CMK (cell line): ENCODE data around the gene RIMKLB.
A peak's percentile ranks its signal among the peaks of the same experiment; 100 is the strongest.
"Not testable (repeated sequence)": the region's sequence is repeated elsewhere in the genome, so short reads cannot be mapped to it uniquely, and the experiment has no call there.

ENCODE experiments used
- DNase-seq: peaks from one replicate; pipeline ENCODE4 v3.0.0-alpha.2; 2010; ENCODE audit warnings: low read depth

Gene RIMKLB

DNA sequence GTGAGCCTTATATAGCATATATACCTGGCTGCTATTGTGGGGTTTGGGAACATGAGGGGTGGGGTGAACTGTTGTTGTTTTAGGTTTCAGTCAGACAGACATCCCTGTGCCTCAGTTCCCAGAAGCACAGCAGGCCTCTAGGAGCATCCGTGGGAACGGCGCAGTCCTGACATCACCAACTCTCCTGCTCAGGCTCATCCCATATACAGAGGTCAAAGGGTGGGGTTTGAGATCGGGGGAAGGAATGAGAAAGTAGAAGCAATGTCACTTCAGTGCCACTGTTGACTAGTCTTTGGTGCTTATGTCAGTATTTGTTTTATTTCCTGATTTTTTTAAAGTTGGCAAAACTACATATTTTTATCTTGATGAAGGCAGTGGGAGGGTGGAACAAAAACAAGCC, 81.5 kb downstream of the RIMKLB start:
- DNase-seq, result no peak

DNA sequence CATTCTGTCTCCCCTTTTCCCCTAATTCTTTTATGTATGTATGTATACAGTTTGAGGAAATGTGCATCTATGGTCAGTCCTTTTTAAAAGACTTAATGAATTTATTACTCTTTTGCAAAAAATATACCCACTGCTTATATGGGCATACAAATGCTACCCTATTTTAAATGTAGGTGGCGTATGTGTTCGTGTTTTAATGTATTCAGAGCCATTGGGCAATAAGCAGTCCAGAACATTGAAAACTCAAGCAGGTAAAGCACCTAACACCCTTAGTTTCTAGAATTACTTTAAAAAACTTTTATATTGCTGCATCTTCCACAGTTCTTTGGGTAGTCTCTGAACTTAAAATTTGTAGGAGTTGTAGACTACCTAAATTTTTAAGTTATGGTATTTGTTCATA, 82.1 kb downstream of the RIMKLB start:
- DNase-seq, result no peak

DNA sequence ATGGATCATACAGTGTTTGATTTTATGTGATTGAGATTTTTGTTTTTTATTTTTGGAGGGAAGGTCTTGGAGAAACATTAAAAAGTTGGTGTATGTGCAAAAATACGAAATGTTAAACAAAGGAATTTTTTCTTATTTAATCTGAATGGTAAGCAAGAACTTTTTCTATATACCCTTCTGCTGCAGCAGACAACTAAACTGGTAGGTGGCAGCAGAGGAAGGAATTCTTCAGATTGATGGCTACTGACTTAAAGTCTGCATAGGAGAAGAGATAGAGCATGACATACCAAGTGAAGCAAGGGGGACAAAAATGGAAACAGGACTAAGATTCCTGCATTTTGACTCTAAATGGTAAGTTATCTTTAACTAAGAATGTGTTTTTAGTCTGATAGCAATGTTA, 82.6 kb downstream of the RIMKLB start:
- DNase-seq, result peak; percentile 14

DNA sequence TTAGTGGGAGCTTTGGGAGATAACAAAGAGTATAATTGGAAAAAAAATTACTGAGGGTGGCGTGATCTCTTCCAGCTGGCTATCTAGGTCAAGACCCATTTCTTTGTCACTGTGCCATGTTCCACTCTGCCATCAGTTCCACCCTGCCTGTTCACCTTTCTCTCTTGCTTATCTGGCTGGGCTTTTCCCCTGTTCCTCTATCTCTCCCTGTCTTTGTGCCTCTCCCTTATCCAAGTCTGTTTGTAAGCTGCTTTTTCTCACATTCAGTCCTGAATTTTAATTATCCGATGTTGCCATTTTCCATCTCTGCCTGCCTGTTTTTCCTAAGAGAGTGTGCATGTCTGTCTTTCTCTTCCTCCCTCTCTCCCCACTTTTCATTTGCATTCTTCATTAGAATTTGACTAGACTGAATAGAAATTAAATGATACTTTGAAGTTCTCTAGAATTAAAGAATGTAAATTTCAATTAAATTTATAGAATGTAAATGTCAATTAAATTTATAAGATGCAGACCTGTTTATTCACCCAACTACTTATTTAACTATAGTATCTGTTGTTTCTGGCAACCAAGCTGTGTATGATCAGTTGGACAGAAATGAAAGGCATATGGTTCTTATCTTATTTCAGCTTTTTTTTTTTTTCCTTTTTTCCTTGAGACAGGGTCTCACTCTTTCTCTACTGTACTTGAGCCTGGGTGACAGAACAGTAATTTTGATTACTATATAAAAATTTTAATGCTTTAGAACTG, 83.8 kb downstream of the RIMKLB start:
- no peak for DNase-seq

DNA sequence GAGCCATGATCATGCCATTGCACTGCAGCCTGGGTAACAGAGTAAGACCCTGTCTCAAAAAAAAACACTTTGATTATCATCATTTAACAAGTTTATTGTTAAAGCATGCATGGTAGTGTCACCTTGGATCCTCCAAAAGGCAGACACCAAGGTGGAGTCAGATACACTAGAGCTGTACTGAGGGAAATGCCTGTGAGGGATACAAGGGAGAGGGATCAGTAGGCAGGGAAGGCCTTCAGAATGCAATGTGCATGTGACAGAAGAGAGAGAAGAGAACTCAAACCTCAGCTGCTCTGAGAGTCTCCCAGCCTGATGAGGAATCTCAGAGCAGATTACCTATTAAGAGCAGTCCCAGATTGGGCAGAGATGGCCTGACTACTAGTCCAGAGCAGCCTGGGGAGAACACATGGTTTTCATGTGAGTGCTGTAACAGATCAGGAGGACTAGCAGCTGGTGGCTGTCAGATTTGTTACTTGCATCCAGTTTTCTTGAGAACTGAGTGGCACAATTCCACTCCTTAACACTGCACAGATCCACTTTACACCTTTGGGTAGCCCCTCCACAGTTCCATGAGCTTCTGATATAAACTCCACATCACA, 86.6 kb downstream of the RIMKLB start:
- no peak for DNase-seq

DNA sequence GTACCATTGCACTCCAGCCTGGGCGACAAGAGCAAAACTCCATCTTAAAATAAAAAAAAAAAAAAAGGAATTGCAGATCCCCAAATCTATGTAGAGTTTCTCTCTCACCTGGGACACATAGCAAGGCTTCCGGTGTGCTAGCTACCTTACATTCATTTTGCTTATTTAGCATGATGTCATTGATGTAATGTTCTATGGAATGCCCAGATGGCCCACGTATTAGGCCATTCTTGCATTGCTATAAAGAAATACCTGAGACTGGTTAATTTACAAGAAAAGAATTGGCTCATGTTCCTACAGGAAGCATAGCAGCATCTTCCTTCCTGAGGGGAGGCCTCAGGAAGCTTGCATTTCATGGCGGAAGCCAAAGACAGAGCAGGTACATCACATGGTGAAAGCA, 87.7 kb downstream of the RIMKLB start:
- DNase-seq, result no peak

DNA sequence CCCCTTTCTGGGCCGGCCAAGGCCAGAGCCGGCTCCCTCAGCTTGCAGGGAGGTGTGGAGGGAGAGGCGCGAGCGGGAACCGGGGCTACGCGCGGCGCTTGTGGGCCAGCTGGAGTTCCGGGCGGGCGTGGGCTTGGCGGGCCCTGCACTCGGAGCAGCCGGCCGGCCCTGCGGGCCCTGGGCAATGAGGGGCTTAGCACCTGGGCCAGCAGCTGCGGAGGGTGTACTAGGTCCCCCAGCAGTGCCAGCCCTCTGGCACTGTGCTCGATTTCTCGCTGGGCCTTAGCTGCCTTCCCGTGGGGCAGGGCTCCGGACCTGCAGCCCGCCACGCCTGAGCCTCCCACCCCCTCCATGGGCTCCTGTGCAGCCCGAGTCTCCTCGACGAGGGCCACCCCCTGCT, 89.4 kb downstream of the RIMKLB start:
- DNase-seq, result not testable (repeated sequence)

DNA sequence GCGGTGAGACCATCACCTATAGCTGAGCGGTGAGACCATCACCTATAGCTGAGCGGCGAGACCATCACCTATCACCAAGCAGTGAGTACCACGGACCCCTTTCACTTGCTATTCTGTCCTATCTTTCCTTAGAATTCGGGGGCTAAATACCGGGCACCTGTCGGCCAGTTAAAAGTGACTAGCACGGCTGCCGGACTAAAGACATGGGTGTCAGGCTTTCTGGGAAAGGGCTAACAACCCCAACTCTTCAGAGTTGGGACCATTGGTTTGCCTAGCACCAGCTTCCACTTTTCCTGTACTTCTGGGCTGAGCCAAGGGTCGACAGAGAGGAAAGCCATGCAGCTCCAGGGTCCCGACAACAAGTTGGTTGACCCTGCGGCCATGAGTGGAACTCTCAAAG, 90.9 kb downstream of the RIMKLB start:
- not testable (repeated sequence) for DNase-seq

DNA sequence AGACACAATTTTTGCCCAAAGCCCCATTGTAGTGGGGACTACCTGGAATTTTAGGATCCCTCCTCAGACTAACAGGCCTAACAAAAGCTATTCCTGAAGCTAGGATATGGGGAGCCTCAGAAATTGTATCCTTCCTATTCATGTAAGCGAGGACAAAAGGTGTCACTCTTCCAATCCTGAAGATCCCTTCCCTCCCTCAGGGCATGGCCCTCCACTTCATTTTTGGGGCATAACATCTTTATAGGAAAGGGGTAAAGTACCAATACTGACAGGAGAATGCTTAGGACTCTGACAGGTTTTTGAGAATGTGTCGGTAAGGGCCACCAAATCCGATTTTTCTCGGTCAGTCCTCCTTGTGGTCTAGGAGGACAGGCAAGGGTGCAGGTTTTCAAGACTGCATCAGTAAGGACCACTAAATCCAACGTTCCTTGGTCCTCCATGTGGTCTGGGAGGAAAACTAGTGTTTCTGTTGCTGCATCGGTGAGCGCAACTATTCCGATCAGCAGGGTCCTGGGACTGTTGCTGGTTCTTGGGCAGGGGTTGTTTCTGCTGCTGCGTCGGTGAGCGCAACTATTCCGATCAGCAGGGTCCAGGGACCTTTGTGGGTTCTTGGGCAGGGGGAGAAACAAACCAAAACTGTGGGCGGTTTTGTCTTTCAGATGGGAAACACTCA, 91.7 kb downstream of the RIMKLB start:
- not testable (repeated sequence) for DNase-seq

DNA sequence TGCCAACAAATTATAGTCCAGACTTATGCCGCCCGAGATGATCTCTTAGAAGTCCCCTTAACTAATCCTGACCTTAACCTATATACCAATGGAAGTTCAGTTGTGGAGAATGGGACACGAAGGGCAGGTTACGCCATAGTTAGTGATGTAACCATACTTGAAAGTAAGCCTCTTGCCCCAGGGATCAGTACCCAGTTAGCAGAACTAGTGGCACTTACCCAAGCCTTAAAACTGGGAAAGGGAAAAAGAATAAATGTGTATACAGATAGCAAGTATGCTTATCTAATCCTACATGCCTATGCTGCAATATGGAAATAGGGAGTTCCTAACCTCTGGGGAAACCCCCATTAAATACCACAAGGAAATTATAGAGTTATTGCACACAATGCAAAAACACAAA, 95.4 kb downstream of the RIMKLB start:
- not testable (repeated sequence) for DNase-seq

DNA sequence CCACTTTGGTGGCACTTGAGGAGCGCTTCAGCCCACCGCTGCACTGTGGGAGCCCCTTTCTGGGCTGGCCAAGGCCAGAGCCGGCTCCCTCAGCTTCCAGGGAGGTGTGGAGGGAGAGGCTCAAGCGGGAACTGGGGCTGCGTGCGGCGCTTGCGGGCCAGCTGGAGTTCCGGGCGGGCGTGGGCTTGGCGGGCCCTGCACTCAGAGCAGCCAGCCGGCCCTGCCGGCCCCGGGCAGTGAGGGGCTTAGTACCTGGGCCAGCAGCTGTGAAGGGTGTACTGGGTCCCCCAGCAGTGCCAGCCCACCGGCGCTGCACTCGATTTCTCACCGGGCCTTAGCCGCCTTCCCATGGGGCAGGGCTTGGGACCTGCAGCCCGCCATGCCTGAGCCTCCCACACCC, 96.8 kb downstream of the RIMKLB start:
- not testable (repeated sequence) for DNase-seq

DNA sequence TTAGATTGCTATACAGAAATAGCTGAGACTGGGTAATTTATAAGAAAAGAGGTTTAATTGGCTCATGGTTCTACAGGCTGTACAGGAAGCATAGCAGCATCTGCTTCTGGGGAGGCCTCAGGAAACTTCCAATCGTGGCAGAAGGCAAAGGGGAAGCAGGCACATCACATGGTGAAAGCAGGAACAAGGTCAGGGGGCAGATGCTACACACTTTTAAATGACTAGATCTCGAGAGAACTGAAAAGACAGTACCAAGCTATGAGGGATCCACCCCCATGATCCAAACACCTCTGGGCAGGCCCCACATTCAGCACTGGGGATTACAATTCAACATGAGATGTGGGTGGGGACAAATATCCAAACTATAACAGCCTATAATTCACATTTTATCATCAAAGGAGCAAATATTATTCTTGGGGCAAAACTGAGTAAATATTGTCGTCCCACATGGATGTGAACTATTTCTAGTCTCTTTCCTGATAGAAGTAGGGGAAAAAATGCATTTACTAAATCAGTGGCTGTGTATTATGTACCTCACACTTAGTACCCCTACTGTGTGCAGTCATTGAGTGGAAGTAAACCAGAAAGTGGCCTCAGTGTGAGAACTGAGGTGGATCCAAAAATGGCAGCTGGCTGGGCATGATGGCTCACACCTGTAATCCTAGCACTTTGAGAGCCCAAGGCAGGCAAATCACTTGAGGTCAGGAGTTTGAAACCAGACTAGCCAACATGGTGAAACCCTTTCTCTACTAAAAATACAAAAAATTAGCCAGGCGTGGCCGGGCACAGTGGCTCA, 99.2 kb downstream of the RIMKLB start:
- DNase-seq, result no peak

DNA sequence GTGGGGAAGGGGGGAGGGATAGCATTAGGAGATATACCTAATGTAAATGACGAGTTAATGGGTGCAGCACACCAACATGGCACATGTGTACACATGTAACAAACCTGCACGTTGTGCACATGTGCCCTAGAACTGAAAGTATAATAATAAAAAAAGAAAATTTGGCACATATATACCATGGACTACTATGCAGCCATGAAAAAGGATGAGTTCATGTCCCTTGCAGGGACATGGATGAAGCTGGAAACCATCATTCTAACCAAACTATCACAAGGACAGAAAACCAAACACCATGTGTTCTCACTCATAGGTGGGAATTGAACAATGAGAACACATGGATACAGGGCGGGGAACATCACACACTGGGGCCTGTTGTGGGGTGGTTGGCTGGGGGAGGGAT, 103.4 kb downstream of the RIMKLB start:
- not testable (repeated sequence) for DNase-seq

DNA sequence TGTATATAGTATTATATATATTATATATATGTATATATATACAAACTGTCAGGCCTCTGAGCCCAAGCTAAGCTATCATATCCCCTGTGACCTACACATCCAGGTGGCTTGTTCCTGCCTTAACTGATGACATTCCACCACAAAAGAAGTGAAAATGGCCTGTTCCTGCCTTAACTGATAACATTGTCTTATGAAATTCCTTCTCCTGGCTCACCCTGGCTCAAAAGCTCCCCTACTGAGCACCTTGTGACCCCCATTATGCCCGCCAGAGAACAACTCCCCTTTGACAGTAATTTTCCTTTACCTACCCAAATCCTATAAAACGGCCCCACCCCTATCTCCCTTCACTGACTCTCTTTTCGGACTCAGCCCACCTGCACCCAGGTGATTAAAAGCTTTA, 107.0 kb downstream of the RIMKLB start:
- DNase-seq, result not testable (repeated sequence)

DNA sequence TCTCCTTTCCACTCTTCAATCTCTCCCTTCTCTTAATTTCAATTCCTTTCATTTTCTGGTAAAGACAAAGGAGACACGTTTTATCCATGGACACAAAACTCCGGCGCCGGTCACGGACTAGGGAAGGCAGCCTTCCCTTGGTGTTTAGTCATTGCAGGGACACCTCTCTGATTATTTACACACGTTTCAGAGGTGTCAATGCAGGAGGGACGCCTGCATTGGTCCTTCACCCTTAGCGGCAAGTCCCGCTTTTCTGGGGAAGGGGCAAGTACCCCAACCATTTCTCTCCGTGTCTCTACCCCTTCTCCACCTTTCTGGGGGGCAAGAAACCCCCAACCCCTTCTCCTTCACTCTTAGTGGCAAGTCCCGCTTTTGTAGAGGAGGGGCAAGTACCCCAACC, 107.7 kb downstream of the RIMKLB start:
- DNase-seq, result not testable (repeated sequence)

DNA sequence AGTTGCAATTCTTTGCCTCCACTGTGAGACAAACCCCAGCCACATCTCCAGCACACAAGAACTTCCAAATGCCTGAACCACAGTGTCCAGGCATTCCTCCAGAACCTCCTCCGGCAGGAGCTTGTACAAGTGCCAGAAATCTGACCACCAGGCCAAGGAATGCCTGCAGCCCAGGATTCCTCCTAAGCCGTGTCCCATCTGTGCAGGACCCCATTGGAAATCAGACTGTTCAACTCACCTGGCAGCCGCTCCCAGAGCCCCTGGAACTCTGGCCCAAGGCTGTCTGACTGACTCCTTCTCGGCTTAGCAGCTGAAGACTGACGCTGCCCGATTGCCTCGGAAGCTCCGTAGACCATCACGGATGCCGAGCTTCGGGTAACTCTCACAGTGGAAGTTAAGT, 109.3 kb downstream of the RIMKLB start:
- DNase-seq, result not testable (repeated sequence)

DNA sequence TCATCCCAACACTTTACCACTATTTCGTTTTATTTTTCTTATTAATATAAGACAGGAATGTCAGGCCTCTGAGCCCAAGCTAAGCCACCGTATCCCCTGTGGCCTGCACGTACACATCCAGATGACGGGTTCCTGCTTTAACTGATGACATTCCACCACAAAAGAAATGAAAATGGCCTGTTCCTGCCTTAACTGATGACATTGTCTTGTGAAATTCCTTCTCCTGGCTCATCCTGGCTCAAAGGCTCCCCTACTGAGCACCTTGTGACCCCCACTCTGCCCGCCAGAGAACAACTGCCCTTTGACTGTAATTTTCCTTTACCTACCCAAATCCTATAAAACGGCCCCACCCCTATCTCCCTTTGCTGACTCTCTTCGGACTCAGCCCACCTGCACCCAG, 112.3 kb downstream of the RIMKLB start:
- DNase-seq, result not testable (repeated sequence)

DNA sequence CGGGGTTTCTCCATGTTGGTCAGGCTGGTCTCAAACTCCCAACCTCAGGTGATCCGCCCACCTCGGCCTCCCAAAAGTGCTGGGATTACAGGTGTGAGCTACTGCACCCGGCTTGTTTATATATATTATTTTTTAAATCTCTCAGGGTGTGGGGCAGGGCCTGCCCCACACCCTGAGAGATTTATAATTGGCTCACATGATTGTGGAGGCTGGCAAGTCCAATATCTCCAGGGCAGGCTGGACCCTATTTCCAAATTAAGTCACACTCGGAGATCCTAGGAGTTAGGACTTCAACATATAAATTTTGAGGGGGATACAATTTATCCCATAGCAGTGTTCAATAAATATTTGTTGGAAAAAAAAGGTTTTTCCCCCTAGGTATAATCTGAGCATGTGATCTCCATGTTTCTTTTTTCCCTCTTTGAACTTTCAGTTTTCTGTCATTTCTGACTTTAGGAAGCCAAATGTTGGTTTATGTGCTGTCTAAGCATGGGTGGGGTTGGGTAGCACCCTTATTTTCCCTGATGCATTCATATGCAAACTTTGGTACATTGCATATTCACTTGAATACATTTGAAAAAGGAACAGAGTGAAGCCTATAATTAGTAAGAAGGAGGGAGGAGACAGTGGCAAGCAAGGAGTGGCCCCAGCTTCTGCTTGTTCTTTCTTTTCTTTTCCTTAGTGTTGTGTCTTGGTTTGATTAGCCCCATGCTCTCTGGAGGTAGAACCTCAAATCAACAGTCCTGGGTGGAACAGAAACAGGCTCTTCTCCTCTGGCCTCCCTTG, 116.0 kb downstream of the RIMKLB start:
- DNase-seq, result no peak

DNA sequence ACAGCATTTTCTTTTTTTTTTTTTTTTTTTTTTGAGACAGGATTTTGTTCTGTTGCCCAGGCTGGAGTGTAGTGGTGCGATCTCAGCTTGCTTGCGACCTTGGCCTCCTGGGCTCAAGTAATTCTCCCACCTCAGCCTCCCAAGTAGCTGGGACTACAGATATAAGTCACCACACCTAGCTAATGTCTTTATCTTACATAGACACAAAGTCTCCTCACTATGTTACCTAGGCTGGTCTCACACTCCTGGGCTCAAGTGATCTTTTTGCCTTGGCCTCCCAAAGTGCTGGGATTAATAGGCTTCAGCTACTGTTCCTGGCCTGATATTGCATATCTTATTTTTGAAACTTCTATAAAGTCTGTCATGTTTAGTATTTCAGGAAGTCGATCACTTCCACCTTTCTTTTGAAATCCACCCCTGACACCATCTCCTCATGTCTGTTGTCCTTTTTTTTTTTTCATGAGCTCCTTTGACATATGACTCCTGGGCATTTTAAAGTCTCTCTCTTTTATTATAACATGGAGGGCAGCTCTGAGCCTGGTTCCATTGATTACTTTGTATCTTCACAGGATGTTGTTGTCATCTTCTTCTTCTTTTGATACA, 118.8 kb downstream of the RIMKLB start:
- DNase-seq, result no peak

DNA sequence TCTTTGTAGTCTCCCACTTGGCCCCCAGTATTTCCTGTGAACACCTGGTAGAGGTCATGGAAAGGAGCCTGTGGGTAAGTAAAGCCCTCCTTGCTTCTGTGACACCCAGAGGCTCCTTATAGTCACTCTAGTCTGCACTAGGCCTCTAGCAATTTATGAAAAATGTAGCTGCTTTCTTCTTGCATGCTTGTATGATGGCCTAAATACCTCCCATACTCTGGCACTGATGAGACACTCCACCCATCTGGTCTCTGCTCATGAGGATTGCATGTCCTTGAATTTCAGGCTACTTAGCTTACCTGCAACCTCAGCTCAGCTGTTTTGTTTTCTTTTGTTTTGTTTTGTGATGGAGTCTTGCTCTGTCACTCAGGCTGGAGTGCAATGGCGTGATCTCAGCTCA, 120.1 kb downstream of the RIMKLB start:
- no peak for DNase-seq

DNA sequence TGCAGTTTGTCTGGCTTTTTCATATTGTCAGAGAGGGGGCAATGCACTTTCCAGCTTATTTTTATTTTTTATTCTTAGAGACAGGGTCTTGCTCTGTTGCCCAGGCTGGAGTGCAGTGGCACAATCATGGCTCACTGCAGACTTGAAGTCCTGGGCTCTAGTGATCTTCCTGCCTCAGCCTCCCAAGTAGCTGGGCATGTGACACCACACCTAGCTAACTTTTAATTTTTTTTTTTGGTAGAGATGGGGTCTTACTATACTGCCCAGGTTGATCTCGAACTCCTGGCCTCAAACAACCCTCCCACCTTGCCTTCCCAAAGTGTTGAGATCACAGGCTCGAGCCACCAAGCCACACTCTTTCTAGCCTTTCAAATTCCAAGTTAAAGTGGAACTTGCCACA, 120.7 kb downstream of the RIMKLB start:
- DNase-seq, result no peak

DNA sequence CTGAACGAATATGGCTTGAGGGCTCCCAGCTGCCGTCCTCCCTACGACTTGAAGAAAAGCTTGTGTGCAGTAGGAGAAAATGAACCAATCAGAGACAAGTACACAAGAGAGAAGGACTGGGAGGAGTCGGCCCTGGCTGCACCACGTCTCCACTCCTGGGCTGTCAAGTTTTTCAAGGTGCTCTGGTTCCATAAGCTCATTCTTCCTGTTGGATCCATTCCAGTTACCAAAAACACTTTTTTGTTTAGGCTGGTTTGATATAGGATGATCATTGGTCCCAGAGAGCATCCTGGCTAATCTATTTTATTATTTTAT, 121.8 kb downstream of the RIMKLB start:
- DNase-seq, result no peak
